Ovary (tissue), 9 donors: ENCODE measurements around the gene FAM117B. TPM values are rescaled to one million over a fixed set of nuclear protein-coding genes. Genes with fewer than 3 reads are reported as not detected.

Experiments used
- DNase-seq, 5 donors: peaks; one replicate each; pipeline ENCODE4 v3.0.0-alpha.2; 2019 to 2020
- H3K27ac ChIP-seq, 2 donors: fragments of 200-600 bp; one replicate each; pipeline versions ENCODE4 v1.5.1 to v1.8.0; 2019 to 2022
- H3K27me3 ChIP-seq: fragments of 200-600 bp; one replicate; pipeline ENCODE4 v1.8.0; 2022
- H3K36me3 ChIP-seq: fragments of 200-600 bp; sonication (generic); one replicate; pipeline ENCODE4 v1.5.1; 2019
- H3K4me1 ChIP-seq: one replicate; pipeline ENCODE4 v1.8.1; 2013; ENCODE audit warnings: mild to moderate bottlenecking, moderate library complexity; ENCODE audit not compliant: insufficient read depth
- H3K4me3 ChIP-seq: fragments of 200-600 bp; sonication (generic); one replicate; pipeline ENCODE4 v1.5.1; 2017
- H3K9me3 ChIP-seq, 2 donors: fragments of 200-600 bp in 1 of 2; sonication (generic) in 1 of 2; one replicate each; pipeline versions ENCODE4 v1.5.1 to v1.8.1; 2013 to 2019; ENCODE audit warnings: mild to moderate bottlenecking in 1 of 2, moderate library complexity in 1 of 2
- CTCF ChIP-seq, 3 donors: fragments of 450-650 bp in 2 of 3; fragments of 200-600 bp in 1 of 3; IDR thresholded peaks; one replicate each; pipeline versions ENCODE4 v1.5.1 to v1.8.0; 2016 to 2022; ENCODE audit warnings: antibody characterized with exemption in 3 of 3, mild to moderate bottlenecking in 1 of 3
- EP300 ChIP-seq: sonication (generic); formaldehyde crosslinking; IDR thresholded peaks from one replicate; pipeline ENCODE4 v1.6.1; 2017; ENCODE audit warnings: antibody characterized with exemption
- POLR2A ChIP-seq: fragments of 450-650 bp; IDR thresholded peaks from one replicate; pipeline ENCODE4 v1.6.1; 2017; ENCODE audit warnings: antibody characterized with exemption, mild to moderate bottlenecking, moderate library complexity
- WGBS, 3 donors: extraction: QIAGEN DNeasy Blood & Tissue Kit in 1 of 3; methylation state at CpG; one replicate each; pipeline versions ENCODE4 v1.1.5 to v1.1.7; 2013 to 2017; 5-methylcytosine and 5-hydroxymethylcytosine counted together
- intact Hi-C, 4 donors: fragments of 100-400 bp; cut with DNase I; formaldehyde crosslinking; loops; one replicate each; pipeline versions ENCODE4 v1.11.0 to v1.15.1; 2022 to 2023
- polyA plus RNA-seq, 2 donors: library from polyadenylated mRNA; stranded (reverse); fragments of 200-250 nt in 1 of 2; fragments of 350-450 nt in 1 of 2; fragmentation: Illumina TruSeq in 1 of 2; extraction: RNeasy Lipid Tissue Mini Kit (QIAGEN cat#74804) in 1 of 2; gene quantifications; one replicate each; pipeline ENCODE4 v1.2.3, GENCODE V29; 2013 to 2014
- total RNA-seq, 7 donors: library from RNA; depleted of rRNA in 2 of 7; stranded (reverse); fragments of >200 nt in 2 of 7; fragmentation: NEBNext Ultra II Directional in 3 of 7; extraction: Animal tissue kit (Norgen Biotek cat#: 25700) in 3 of 7; gene quantifications; one replicate each; pipeline versions ENCODE4 v1.1.0 to v1.2.4, GENCODE V29; 2016 to 2023
- donor health status: DM: no; HTN: no; CAD: no; lungs with moderate emphysema.
- donor health status: DM: no; HTN: no; CAD: no.
- donor health status: Bipolar disorder and iron deficiency.
- donor health status: DM: yes; HTN: yes; CAD: no.
- donor health status: DM: no; HTN: no; CAD: no.
- donor health status: DM: yes; HTN: yes; CAD: no.

The FAM117B gene
- total and polyA plus RNA-seq, 9 donors = 5.1 to 13.6 (median 9.8) TPM

- Histone ChIP-seq H3K36me3 (no peaks in the 10 kb centered on the region), H3K4me1 (peaks cover 5% of the 10 kb centered on the region), H3K4me3 (no peak overlapping the region), H3K9me3 (no peaks in the 10 kb centered on the region), H3K27ac (no peak overlapping the region), H3K27me3 (no peaks in the 10 kb centered on the region)
- intact Hi-C loops = no loop called here
- DNase-seq = no peak
- 84 to 85% (median 85%) methylated on average over 5 of the region's 5 CpGs for WGBS, 3 donors
- no peak for TF ChIP-seq CTCF (IDR thresholded peaks at IDR 0.05)
- TF ChIP-seq POLR2A = no peak
- TF ChIP-seq EP300 = no peak
Observed at GRCh38 chr2:202643012-202643858, 8.5 kb downstream of the FAM117B start.

- Histone ChIP-seq H3K27me3 (no peaks in the 10 kb centered on the region), H3K36me3 (no peaks in the 10 kb centered on the region), H3K4me1 (no peaks in the 10 kb centered on the region), H3K27ac (no peak overlapping the region), H3K4me3 (no peak overlapping the region), H3K9me3 (no peaks in the 10 kb centered on the region)
- intact Hi-C loops = no loop called here
- 77 to 85% (median 83%) methylated on average over 4 of the region's 4 CpGs for WGBS, 3 donors
- no peak for DNase-seq
- TF ChIP-seq EP300 (no peak), CTCF (IDR thresholded peaks at IDR 0.05) (no peak), POLR2A (no peak)
Observed at GRCh38 chr2:202652119-202652518, 17.4 kb downstream of the FAM117B start.

- H3K36me3 ChIP-seq = no peaks in the 10 kb centered on the region
- WGBS, 3 donors = 84 to 86% (median 85%) methylated on average over 4 of the region's 4 CpGs
- no peak for TF ChIP-seq POLR2A
- no peak for TF ChIP-seq EP300
- TF ChIP-seq CTCF (IDR thresholded peaks at IDR 0.05) = no peak
- no peaks in the 10 kb centered on the region for H3K9me3 ChIP-seq
- H3K4me1 ChIP-seq = no peaks in the 10 kb centered on the region
- DNase-seq = no peak
- intact Hi-C loops = no loop called here
- no peak overlapping the region for H3K4me3 ChIP-seq
- H3K27me3 ChIP-seq = no peaks in the 10 kb centered on the region
- H3K27ac ChIP-seq = no peak overlapping the region
Observed at GRCh38 chr2:202653890-202654289, 19.1 kb downstream of the FAM117B start.

GRCh38 chr2:202657876-202658275, 23.1 kb downstream of the FAM117B start:
- no peaks in the 10 kb centered on the region for H3K27me3 ChIP-seq
- H3K27ac ChIP-seq = no peak overlapping the region
- peaks cover 8% of the 10 kb centered on the region for H3K4me1 ChIP-seq
- no peaks in the 10 kb centered on the region for H3K36me3 ChIP-seq
- no peak overlapping the region for H3K4me3 ChIP-seq
- DNase-seq = no peak
- no peaks in the 10 kb centered on the region for H3K9me3 ChIP-seq
- intact Hi-C loops = no loop called here
- TF ChIP-seq CTCF (IDR thresholded peaks at IDR 0.05) (no peak), EP300 (no peak), POLR2A (no peak)
